Left kidney (tissue), 2 donors: ENCODE data around the gene UBN1. TPM values are rescaled to one million over a fixed set of nuclear protein-coding genes. Genes with fewer than 3 reads are reported as not detected.

ENCODE experiments used
- DNase-seq: peaks from one replicate; pipeline ENCODE4 v3.0.0-alpha.2; 2013
- polyA plus RNA-seq: library from polyadenylated mRNA; unstranded; fragments of 120-200 nt; gene quantifications from one replicate; pipeline ENCODE4 v1.2.1, GENCODE V29; 2013; ENCODE audit not compliant: insufficient read length

UBN1 gene
- polyA plus RNA-seq, 1 donor: 39.1 TPM

- DNase-seq: no peak
Observed at GRCh38 chr16:4855804-4856203, 8.5 kb downstream of the UBN1 start.

- no peak for DNase-seq
Observed at GRCh38 chr16:4859190-4859899, 12.1 kb downstream of the UBN1 start.

DNA sequence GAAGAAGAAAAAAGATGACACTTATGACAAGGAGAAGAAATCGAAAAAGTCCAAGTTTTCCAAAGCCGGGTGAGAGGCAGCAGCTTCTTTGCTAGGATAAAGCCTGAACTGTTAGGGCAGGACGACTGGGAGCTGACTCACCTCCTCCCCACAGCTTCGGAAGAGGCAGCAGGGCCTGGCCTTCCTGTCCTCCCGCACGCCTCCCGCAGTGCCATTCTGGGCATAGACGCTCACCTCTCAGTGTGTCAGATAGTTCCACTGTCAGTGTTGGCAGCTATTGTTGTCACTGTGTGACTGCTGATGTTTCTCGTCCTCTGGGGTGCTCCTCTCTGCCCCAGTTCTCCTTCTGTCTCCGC lies 12.6 kb downstream of the UBN1 start:
- no peak for DNase-seq

GRCh38 chr16:4860727-4861342 lies 13.6 kb downstream of the UBN1 start:
- DNase-seq: no peak

DNA sequence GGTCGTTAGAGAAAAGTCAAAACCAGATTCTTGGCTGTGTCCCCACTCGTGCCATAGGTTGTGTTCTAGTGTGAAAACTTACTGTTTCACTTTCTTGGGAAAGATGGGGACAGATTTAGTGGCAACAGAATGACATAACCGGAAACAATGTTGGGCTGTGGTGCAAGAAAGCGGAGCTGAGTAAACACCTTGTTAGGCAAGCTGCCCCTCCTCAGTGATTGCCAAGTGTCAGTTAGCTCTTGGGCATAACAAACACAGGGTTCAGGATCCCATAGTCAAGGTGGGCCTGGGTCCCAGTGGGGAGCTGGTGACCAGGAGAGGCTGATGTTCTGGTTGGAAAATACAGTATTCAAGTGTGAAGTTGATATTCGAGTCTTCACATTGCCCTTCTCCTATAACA lies 15.4 kb downstream of the UBN1 start:
- no peak for DNase-seq

DNA sequence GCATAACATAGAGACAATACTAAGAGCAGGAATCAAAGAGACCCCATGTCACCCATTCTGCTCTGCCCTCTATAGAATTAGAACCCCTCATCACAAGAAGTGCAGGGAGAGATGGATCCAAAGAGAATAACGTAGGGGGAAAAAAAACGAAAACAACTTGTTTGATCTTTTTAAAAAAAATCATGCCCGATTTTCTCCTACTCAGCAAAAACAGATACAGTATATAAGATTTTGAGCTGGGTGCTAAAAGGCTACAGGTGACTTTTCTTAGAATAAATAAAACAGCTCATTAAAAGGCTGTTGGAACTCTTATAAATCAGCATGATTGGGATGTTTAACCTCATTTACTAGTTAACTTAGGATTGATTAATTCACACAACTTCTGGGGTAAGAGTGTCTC lies 17.4 kb downstream of the UBN1 start:
- no peak for DNase-seq

GRCh38 chr16:4865231-4865860 lies 18.1 kb downstream of the UBN1 start:
- DNase-seq: no peak

- no peak for DNase-seq
Observed at GRCh38 chr16:4866586-4866985, 19.3 kb downstream of the UBN1 start.

- DNase-seq: no peak
Observed at GRCh38 chr16:4868026-4868425, 20.7 kb downstream of the UBN1 start.

GRCh38 chr16:4868535-4868934 lies 21.3 kb downstream of the UBN1 start:
- DNase-seq: no peak

- DNase-seq: no peak
Observed at GRCh38 chr16:4869147-4869805, 22.0 kb downstream of the UBN1 start.

- DNase-seq: no peak
Observed at GRCh38 chr16:4870138-4870671, 22.9 kb downstream of the UBN1 start.

DNA sequence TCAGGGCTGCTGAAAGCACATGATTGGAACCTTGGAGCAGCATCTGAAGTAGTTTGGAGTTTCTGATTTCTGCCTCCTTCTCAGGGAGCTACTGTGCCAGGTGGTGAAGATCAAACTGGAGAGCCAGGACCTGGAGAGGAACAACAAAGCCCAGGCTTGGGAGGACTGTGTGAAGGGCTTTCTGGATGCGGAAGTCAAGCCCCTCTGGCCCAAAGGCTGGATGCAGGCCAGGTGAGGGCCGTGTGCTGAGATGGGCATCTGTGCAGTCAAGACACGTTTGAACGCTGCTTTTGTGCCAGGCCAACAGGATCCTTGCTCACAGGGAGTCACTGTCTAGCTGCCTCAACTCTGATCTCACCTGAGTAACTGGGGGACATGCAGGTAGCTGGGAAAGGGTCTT lies 23.8 kb downstream of the UBN1 start:
- no peak for DNase-seq

DNA sequence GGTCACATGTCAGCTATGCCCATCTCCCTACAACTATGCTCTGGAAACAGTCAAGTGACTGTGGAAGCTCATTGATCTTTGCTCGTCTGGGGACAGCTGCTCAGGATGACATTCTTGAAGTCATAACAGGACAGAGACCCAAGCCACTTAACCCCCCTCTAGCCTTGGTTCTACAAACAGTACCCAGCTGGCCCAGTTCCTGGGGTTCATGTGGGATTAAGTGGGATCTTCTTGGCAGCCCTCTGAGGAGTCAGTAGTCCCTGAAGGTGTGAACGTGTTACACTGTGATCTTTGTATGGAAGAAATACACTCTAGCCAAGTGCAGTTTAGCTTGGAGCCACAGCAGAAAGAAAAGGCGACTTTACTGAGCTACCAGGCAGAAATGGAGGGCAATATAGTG lies 25.8 kb downstream of the UBN1 start:
- no peak for DNase-seq

- no peak for DNase-seq
Observed at GRCh38 chr16:4874666-4875065, 27.4 kb downstream of the UBN1 start.

DNA sequence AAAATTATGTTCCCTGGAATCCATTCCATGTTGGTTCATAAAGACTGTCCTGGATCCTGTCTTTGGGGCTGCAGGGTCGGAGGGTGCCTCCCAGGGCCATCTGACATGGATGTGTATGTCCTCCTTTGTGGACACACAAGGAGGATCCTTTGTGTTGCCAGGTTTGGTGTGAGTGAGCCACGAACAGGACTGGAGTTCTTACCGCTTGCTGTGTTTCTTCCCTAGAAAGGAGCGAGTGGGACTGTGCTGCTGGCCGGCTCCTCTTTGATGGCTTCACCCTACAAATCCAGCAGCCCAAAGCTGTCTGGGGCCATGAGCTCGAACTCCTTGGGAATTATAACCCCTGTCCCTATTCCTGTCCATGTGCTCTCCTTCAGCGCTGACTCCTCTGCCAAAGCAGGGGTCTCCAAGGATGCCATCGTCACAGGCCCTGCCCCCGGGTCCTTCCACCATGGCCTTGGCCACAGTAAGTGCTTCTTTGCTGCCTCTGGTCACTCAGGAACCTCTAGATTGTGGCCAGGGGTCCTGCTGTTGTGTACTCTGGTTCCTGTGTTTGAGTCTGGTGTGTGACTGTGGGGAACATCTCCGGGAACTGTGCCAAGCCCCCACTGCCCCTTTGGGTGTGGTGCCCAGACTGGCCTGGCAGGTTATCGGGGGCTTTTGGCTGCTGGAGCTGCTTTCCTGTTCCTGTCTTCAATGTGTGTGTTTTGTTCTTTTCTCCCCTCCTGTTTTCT lies 29.5 kb downstream of the UBN1 start:
- no peak for DNase-seq

DNA sequence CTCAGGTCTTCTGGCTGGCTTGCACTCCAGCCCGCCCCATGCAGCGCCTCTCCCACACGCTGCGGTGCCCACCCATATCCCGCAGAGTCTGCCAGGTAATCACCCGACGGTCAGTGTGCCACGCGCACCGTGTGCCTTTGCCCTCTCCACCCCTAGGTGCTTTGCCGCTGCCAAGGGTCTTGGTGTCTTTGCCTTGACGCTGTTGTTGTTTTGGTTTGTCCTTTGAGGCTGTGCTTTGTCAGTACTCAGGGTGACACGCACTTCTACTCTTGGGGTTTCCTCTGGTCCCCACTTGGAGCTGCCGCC lies 30.1 kb downstream of the UBN1 start:
- no peak for DNase-seq

DNA sequence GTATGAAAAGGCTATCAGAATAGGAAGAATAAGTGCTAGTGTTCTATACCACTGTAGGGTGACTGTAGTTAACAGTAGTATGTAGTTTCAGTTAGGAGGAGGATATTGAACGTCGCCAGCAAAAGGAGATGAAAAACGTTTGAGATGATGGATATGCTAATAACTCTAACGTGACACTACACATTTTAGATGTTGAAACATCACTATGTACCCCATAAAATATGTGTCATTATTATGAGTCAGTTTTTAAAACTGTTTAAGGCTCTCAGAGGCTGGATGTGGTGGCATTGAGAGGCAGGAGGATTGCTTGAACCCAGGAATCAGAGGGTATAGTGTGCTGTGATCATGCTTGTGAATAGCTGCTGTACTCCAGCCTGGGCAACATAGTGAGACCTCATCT lies 31.8 kb downstream of the UBN1 start:
- no peak for DNase-seq

GRCh38 chr16:4880006-4880580 lies 32.8 kb downstream of the UBN1 start:
- no peak for DNase-seq

DNA sequence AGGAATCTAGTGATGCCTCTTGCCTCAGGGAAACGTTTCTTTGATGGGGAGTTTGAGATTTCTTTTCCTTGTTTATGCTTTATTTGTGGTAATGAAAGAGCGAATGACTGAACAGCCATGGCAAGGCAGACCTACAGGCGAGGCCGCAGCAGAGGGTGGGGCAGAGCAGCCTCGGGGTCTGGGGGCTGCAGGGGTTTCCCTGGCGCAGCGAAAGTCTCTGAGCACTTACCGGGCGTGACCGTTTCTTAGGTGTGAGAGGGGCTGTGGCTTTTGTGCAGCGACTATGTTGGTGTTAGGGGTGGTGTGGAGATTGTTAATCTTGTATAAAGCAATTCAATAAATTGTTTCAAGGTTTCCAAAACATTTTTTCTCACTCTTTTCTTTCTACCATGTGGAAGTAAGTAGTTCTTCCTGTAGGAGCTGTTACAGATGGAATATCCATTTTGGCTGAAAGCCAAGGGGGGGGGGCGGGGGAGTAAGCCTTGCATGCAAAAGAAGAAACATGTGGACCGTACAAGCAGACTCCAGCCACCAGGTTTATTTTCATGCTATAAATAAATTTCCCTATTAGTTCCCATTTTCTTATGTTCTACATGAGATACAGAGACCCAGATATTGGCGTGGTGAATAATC lies 34.8 kb downstream of the UBN1 start:
- peak; percentile 59 for DNase-seq

GRCh38 chr16:4882633-4883285 lies 35.5 kb downstream of the UBN1 start:
- peak; percentile 43 for DNase-seq
